Measurements from ENCODE around the gene ZSWIM1. TPM values are rescaled to one million over a fixed set of nuclear protein-coding genes. Genes with fewer than 3 reads are reported as not detected.

The ZSWIM1 gene
- total and polyA plus RNA-seq, 2 of the 13 experiments (the other 11 are each of a cell fraction or from before 2014, with no cell fraction given), result 9.5 to 11.7 TPM

DNA sequence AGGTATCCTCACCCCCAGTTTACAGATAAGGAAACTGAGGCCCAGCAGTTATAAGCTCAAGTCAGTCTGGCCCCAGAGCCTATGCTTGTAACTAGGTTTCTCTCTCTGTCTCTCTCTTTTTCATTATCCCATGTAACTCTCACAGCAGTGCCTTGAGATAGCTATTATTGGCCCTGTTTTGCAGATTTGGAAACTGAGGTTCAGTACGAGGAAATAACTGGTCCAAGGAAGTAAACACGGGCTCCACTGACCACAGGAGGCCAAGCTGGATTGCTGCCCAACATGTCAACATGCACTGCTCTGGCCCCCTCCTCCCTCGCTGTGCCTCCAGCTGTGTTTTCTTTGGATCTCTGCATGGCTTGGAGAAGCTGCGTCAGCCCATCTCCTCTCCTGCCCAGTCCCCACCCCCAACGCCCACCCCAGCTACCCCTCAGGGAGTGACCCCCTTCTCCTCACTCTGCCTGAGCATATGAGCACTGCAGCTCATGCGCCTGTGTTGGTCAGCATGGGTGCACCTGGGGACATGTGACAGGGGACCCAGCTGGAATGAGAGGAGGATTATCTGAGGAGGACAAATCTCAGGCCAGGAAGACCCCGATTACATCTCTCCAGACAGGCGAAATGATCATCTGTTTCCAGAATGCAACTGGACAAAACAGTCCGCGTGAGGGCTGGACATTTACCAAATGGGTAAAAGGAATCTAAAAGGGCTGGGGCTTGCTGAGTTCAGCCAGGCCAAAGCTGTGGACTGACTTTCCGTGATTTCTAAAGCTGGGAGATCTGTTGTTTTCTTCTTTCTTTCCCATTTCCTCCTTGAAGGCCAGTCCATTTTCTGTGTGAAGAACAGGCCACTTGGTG, 38.7 kb downstream of the ZSWIM1 start (continued):
- TF ChIP-seq MNT (IDR thresholded peaks at IDR 0.05), result 0 out of 2 replicates have a peak, but pooled peaks have one; percentile 27
- TF ChIP-seq SAP130 (CRISPR knock-in tag; IDR thresholded peaks at IDR 0.05; ENCODE audit: low read depth), result peak; percentile 86
- peak; percentile 58; the same call in 1 of the 2 replicates for TF ChIP-seq NFKB2 (CRISPR knock-in tag; IDR thresholded peaks at IDR 0.05; ENCODE audit: borderline replicate concordance)
- no peak for TF ChIP-seq HOMEZ (CRISPR knock-in tag; IDR thresholded peaks at IDR 0.05; ENCODE audit: low read depth)
- TF ChIP-seq, protein P1, sequence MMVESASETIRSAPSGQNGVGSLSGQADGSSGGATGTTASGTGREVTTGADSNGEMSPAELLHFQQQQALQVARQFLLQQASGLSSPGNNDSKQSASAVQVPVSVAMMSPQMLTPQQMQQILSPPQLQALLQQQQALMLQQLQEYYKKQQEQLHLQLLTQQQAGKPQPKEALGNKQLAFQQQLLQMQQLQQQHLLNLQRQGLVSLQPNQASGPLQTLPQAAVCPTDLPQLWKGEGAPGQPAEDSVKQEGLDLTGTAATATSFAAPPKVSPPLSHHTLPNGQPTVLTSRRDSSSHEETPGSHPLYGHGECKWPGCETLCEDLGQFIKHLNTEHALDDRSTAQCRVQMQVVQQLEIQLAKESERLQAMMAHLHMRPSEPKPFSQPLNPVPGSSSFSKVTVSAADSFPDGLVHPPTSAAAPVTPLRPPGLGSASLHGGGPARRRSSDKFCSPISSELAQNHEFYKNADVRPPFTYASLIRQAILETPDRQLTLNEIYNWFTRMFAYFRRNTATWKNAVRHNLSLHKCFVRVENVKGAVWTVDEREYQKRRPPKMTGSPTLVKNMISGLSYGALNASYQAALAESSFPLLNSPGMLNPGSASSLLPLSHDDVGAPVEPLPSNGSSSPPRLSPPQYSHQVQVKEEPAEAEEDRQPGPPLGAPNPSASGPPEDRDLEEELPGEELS (CRISPR knock-in tag; IDR thresholded peaks at IDR 0.05), result peak; percentile 59
- no peak for TF ChIP-seq PPARG (CRISPR knock-in tag; conservative IDR thresholded peaks at IDR 0.05)
- TF ChIP-seq MXD3 (CRISPR knock-in tag; IDR thresholded peaks at IDR 0.05), result no peak
- no peak for TF ChIP-seq FOXA1 (IDR thresholded peaks at IDR 0.05)
- TF ChIP-seq FOXA1 (CRISPR knock-in tag; IDR thresholded peaks at IDR 0.05), result peak; percentile 96
- TF ChIP-seq FOSL2 (CRISPR knock-in tag; IDR thresholded peaks at IDR 0.05), result peak; percentile 42; the same call in 1 of the 2 replicates
- TF ChIP-seq GATAD1 (CRISPR knock-in tag; IDR thresholded peaks at IDR 0.05), result 0 out of 2 replicates have a peak, but pooled peaks have one; percentile 22
- TF ChIP-seq ZFX (CRISPR knock-in tag; IDR thresholded peaks at IDR 0.05; ENCODE audit: low read depth), result peak; percentile 32
- TF ChIP-seq CEBPG (CRISPR knock-in tag; IDR thresholded peaks at IDR 0.05), result peak; percentile 24; the same call in 1 of the 2 replicates
- no peak; the same call in 1 of the 2 replicates for TF ChIP-seq ZSCAN21 (CRISPR knock-in tag; IDR thresholded peaks at IDR 0.05; ENCODE audit: borderline replicate concordance)
- TF ChIP-seq HDAC2 (CRISPR knock-in tag; IDR thresholded peaks at IDR 0.05), result peak; percentile 49; the same call in 1 of the 2 replicates
- no peak for TF ChIP-seq CERS6 (CRISPR knock-in tag; IDR thresholded peaks at IDR 0.05)
- TF ChIP-seq ZNF3 (CRISPR knock-in tag; IDR thresholded peaks at IDR 0.05), result peak; percentile 88
